SK-N-MC (cell line): ENCODE measurements around the gene KRT76.

Source experiments
- EZH2 ChIP-seq: fragments of 200-600 bp; sonication (generic); IDR thresholded peaks from one replicate; pipeline ENCODE4 v1.6.1; 2017; ENCODE audit warnings: antibody characterized with exemption
- FOXP2 ChIP-seq: optimal IDR thresholded peaks from 2 replicates; pipeline ENCODE3; 2011; ENCODE audit warnings: mild to moderate bottlenecking, moderate library complexity; ENCODE audit not compliant: insufficient read depth; ENCODE audit errors: extremely low read length, control extremely low read depth
- POLR2AphosphoS5 ChIP-seq: IDR thresholded peaks from 2 replicates; pipeline ENCODE4 v1.6.1; 2012; ENCODE audit warnings: mild to moderate bottlenecking, low read depth, low read length, borderline replicate concordance

GRCh38 chr12:52809166-52809565 is 32.0 kb upstream of the KRT76 start:
- no peak for TF ChIP-seq EZH2
- TF ChIP-seq POLR2AphosphoS5, result no peak
- no peak for TF ChIP-seq FOXP2
